ENCODE measurements around the gene KPNA1. TPM values are rescaled to one million over a fixed set of nuclear protein-coding genes. Genes with fewer than 3 reads are reported as not detected.

Gene KPNA1
- total and polyA plus RNA-seq, 2 of the 13 experiments (the other 11 are each of a cell fraction or from before 2014, with no cell fraction given): 15.4 to 30.0 TPM

DNA sequence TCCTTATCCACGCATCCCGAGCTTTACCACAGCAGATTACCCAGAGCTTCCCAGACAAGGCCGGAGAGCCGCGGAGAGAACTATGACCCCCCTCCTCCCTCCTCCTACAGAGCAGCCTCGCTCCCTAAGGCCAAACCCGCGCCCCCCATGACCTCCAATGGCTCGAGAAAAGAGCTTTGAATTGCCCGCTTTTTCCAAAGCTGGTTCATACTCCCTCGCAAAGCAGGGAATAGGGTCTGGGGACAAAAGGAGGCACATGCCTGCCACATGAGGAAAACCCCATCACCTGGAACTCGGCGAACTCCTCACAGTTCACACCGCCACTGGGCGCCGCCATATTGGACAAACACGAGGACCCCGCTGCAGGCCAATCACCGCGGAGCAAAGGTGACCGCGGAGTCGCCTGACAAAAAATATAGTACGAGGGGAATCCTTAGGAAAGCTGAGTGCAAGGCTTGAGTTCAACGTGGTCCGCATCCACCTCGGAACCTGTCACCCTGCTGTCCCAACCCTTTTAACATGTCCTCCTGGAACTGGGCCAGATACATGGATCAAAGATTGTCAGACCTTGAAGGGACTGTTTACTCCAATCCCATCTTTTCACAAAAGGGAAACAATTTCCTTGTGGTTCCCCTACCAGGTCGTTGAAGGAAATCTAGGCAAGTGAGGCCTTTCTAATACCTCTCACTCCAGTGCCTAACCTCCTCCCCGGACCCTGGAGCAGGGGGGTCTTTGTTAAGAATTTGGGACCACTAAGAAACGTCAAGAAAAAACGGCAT, 131.7 kb downstream of the KPNA1 start, which contains the start of gene MIX23 (continued):
- TF ChIP-seq, protein P1, sequence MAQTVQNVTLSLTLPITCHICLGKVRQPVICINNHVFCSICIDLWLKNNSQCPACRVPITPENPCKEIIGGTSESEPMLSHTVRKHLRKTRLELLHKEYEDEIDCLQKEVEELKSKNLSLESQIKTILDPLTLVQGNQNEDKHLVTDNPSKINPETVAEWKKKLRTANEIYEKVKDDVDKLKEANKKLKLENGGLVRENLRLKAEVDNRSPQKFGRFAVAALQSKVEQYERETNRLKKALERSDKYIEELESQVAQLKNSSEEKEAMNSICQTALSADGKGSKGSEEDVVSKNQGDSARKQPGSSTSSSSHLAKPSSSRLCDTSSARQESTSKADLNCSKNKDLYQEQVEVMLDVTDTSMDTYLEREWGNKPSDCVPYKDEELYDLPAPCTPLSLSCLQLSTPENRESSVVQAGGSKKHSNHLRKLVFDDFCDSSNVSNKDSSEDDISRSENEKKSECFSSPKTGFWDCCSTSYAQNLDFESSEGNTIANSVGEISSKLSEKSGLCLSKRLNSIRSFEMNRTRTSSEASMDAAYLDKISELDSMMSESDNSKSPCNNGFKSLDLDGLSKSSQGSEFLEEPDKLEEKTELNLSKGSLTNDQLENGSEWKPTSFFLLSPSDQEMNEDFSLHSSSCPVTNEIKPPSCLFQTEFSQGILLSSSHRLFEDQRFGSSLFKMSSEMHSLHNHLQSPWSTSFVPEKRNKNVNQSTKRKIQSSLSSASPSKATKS (CRISPR knock-in tag; IDR thresholded peaks at IDR 0.05): peak; percentile 94; the same call in 1 of the 2 replicates
- no peak for TF ChIP-seq ZNF121 (CRISPR knock-in tag; IDR thresholded peaks at IDR 0.05)
- peak; percentile 66; the same call in 1 of the 2 replicates for TF ChIP-seq YEATS2 (CRISPR knock-in tag; IDR thresholded peaks at IDR 0.05; ENCODE audit: borderline replicate concordance)
- TF ChIP-seq RNF2 (conservative IDR thresholded peaks at IDR 0.05; ENCODE audit: low read depth): peak; percentile 56; the same call in 1 of the 2 replicates
- TF ChIP-seq, protein P2, sequence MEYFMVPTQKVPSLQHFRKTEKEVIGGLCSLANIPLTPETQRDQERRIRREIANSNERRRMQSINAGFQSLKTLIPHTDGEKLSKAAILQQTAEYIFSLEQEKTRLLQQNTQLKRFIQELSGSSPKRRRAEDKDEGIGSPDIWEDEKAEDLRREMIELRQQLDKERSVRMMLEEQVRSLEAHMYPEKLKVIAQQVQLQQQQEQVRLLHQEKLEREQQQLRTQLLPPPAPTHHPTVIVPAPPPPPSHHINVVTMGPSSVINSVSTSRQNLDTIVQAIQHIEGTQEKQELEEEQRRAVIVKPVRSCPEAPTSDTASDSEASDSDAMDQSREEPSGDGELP (IDR thresholded peaks at IDR 0.05; ENCODE audit: borderline replicate concordance, low read depth): 0 out of 2 replicates have a peak, but pooled peaks have one; percentile 30
- TF ChIP-seq CREM (IDR thresholded peaks at IDR 0.05): peak; percentile 52
- no peak for TF ChIP-seq CREM (CRISPR knock-in tag; IDR thresholded peaks at IDR 0.05)
- peak; percentile 63; the same call in 1 of the 2 replicates for TF ChIP-seq HCFC1 (IDR thresholded peaks at IDR 0.05; ENCODE audit: low read depth, low read length)
- TF ChIP-seq FLYWCH1 (CRISPR knock-in tag; IDR thresholded peaks at IDR 0.05): no peak
- peak; percentile 15; the same call in 1 of the 2 replicates for TF ChIP-seq ZNF747 (CRISPR knock-in tag; IDR thresholded peaks at IDR 0.05; ENCODE audit: borderline replicate concordance)
- TF ChIP-seq, protein P3, sequence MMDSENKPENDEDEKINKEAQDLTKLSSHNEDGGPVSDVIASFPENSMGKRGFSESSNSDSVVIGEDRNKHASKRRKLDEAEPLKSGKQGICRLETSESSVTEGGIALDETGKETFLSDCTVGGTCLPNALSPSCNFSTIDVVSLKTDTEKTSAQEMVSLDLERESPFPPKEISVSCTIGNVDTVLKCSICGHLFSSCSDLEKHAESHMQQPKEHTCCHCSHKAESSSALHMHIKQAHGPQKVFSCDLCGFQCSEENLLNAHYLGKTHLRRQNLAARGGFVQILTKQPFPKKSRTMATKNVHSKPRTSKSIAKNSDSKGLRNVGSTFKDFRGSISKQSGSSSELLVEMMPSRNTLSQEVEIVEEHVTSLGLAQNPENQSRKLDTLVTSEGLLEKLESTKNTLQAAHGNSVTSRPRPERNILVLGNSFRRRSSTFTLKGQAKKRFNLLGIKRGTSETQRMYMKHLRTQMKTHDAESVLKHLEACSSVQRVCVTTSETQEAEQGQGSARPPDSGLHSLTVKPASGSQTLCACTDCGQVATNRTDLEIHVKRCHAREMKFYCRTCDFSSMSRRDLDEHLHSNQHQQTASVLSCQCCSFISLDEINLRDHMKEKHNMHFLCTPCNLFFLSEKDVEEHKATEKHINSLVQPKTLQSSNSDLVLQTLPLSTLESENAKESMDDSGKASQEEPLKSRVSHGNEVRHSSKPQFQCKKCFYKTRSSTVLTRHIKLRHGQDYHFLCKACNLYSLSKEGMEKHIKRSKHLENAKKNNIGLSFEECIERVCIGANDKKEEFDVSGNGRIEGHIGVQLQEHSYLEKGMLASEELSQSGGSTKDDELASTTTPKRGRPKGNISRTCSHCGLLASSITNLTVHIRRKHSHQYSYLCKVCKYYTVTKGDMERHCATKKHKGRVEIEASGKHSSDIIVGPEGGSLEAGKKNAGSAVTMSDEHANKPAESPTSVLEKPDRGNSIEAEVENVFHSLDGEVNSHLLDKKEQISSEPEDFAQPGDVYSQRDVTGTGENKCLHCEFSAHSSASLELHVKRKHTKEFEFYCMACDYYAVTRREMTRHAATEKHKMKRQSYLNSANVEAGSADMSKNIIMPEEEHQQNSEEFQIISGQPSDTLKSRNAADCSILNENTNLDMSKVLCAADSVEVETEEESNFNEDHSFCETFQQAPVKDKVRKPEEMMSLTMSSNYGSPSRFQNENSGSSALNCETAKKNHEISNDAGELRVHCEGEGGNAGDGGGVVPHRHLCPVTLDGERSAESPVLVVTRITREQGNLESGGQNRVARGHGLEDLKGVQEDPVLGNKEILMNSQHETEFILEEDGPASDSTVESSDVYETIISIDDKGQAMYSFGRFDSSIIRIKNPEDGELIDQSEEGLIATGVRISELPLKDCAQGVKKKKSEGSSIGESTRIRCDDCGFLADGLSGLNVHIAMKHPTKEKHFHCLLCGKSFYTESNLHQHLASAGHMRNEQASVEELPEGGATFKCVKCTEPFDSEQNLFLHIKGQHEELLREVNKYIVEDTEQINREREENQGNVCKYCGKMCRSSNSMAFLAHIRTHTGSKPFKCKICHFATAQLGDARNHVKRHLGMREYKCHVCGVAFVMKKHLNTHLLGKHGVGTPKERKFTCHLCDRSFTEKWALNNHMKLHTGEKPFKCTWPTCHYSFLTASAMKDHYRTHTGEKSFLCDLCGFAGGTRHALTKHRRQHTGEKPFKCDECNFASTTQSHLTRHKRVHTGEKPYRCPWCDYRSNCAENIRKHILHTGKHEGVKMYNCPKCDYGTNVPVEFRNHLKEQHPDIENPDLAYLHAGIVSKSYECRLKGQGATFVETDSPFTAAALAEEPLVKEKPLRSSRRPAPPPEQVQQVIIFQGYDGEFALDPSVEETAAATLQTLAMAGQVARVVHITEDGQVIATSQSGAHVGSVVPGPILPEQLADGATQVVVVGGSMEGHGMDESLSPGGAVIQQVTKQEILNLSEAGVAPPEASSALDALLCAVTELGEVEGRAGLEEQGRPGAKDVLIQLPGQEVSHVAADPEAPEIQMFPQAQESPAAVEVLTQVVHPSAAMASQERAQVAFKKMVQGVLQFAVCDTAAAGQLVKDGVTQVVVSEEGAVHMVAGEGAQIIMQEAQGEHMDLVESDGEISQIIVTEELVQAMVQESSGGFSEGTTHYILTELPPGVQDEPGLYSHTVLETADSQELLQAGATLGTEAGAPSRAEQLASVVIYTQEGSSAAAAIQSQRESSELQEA (CRISPR knock-in tag; IDR thresholded peaks at IDR 0.05; ENCODE audit: not compliant biosample characterization): peak; percentile 70
- TF ChIP-seq ATM (IDR thresholded peaks at IDR 0.05; ENCODE audit: borderline replicate concordance): no peak
- peak; percentile 82 for TF ChIP-seq DMAP1 (CRISPR knock-in tag; IDR thresholded peaks at IDR 0.05)
- TF ChIP-seq SMYD3 (CRISPR knock-in tag; IDR thresholded peaks at IDR 0.05): peak; percentile 89

Measured in HepG2 (cell line).